Smooth muscle cell (in vitro differentiated cells): ENCODE data around the gene F13A1. TPM values are rescaled to one million over a fixed set of nuclear protein-coding genes. Genes with fewer than 3 reads are reported as not detected.

ENCODE experiments used
- DNase-seq: peaks from one replicate; lab custom pipeline; 2025; ENCODE audit not compliant: unreplicated experiment; lab: John Stamatoyannopoulos, UW
- H2AFZ ChIP-seq: fragments of 200-600 bp; sonication (generic); 2 replicates; pipeline ENCODE4 v1.6.0; 2016; ENCODE audit warnings: antibody characterized with exemption, low read depth, mild to moderate bottlenecking
- H3F3A ChIP-seq: fragments of 200-600 bp; sonication (generic); 2 replicates; pipeline ENCODE4 v1.6.0; 2017; ENCODE audit warnings: antibody characterized with exemption, low read depth
- H3K27ac ChIP-seq: fragments of 200-600 bp; sonication (generic); 2 replicates; pipeline ENCODE4 v1.5.1; 2016; ENCODE audit warnings: low read depth, mild to moderate bottlenecking
- H3K27me3 ChIP-seq: fragments of 200-600 bp; sonication (generic); 2 replicates; pipeline ENCODE4 v1.6.1; 2016; ENCODE audit warnings: low read depth, mild to moderate bottlenecking
- H3K36me3 ChIP-seq: fragments of 200-600 bp; sonication (generic); 2 replicates; pipeline ENCODE4 v1.5.1; 2016; ENCODE audit warnings: low read depth
- H3K4me1 ChIP-seq: fragments of 200-600 bp; sonication (generic); 2 replicates; pipeline ENCODE4 v1.5.1; 2016; ENCODE audit warnings: low read depth
- H3K4me2 ChIP-seq: fragments of 200-600 bp; sonication (generic); 2 replicates; pipeline ENCODE4 v1.6.0; 2016; ENCODE audit warnings: mild to moderate bottlenecking
- H3K4me3 ChIP-seq: fragments of 200-600 bp; sonication (generic); 2 replicates; pipeline ENCODE4 v1.5.1; 2016; ENCODE audit warnings: mild to moderate bottlenecking
- H3K79me2 ChIP-seq: fragments of 200-600 bp; sonication (generic); 2 replicates; pipeline ENCODE4 v1.6.0; 2016; ENCODE audit warnings: low read depth, mild to moderate bottlenecking
- H3K9ac ChIP-seq: fragments of 200-600 bp; sonication (generic); 2 replicates; pipeline ENCODE4 v1.6.0; 2016; ENCODE audit warnings: low read depth
- H3K9me3 ChIP-seq: fragments of 200-600 bp; sonication (generic); replicated peaks from 2 replicates; pipeline ENCODE4 v1.5.1; 2016; ENCODE audit warnings: low read depth
- H4K20me1 ChIP-seq: fragments of 200-600 bp; sonication (generic); 2 replicates; pipeline ENCODE4 v1.6.0; 2016; ENCODE audit warnings: low read depth
- WGBS: methylation state at CpG from one replicate; pipeline ENCODE4 v1.1.7; 2016; ENCODE audit warnings: low lambda C conversion rate; 5-methylcytosine and 5-hydroxymethylcytosine counted together
- polyA plus RNA-seq: library from polyadenylated mRNA; unstranded; fragments of >200 nt; fragmentation: Nextera tagmentation; extraction: Ambion mirVana; gene quantifications from 2 replicates; pipeline ENCODE4 v1.2.1, GENCODE V29; 2016
- total RNA-seq: library from RNA; depleted of rRNA; stranded (reverse); fragments of >200 nt; gene quantifications from 2 replicates; pipeline ENCODE4 v1.2.3, GENCODE V29; 2014
- TF ChIP-seq, protein P1 (sequence below): fragments of 200-600 bp; sonication (generic); IDR thresholded peaks from 2 replicates; pipeline ENCODE4 v1.5.1; 2017; ENCODE audit warnings: borderline replicate concordance, mild to moderate bottlenecking, antibody characterized with exemption; ENCODE audit not compliant: insufficient read depth, poor library complexity, severe bottlenecking

The F13A1 gene
- total and polyA plus RNA-seq, 2 experiments from 2014 or later, result 0.22 TPM; not detected in 1

DNA sequence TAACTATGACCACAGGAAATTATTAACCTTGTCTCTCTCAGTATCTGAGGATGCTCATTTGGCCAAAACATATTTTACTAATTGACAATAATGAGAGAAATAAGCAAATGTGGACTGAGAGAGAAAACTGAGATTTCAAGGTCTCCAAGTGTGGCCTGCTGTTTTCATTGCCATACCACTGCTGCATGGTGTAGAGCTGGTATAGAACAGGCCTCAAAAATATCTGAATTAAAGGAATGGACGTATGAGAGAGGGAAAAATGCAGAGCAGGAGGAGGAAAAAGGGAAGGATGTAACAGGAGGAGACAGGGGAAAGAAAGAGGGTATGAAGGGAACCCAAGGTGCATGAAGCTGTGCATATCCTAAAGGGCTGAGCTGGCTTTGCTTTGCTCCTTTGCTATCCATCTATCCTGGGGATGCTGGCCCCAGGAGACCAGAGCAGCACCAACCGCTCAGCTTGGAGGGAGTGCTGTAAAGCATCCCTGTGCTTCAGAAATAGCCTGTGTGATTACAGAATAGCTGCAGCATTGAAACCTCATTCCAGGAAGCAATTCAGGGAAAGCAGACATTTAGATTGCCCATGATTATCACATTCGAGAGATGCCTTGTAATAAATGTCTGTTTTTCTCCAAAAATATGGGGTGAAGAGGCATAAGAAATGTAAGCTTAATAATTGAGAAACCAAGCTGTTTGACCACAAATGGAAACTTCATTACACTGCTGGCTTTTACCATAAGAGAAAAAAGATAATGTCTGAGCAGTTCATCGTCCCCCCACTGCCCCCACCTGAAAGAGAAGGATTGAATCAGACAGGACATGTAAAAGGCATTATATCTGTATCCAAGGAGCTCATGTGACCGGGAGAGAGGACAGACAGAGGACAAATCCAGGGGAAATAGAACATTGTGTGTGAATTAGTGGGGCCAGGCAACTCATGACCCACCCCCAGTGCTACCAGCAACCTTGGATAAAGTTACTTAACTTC, 80.6 kb downstream of the F13A1 start:
- Histone ChIP-seq H3K4me3 (no peak overlapping the region), H3K4me2 (no peak overlapping the region), H3K27me3 (peaks cover 18% of the 10 kb centered on the region), H3K27ac (no peak overlapping the region), H3F3A (no peaks in the 10 kb centered on the region), H4K20me1 (no peaks in the 10 kb centered on the region), H3K36me3 (no peaks in the 10 kb centered on the region), H2AFZ (no peak overlapping the region), H3K9ac (no peak overlapping the region), H3K4me1 (no peaks in the 10 kb centered on the region), H3K9me3 (no peaks in the 10 kb centered on the region), H3K79me2 (no peaks in the 10 kb centered on the region)
- TF ChIP-seq, protein P1, sequence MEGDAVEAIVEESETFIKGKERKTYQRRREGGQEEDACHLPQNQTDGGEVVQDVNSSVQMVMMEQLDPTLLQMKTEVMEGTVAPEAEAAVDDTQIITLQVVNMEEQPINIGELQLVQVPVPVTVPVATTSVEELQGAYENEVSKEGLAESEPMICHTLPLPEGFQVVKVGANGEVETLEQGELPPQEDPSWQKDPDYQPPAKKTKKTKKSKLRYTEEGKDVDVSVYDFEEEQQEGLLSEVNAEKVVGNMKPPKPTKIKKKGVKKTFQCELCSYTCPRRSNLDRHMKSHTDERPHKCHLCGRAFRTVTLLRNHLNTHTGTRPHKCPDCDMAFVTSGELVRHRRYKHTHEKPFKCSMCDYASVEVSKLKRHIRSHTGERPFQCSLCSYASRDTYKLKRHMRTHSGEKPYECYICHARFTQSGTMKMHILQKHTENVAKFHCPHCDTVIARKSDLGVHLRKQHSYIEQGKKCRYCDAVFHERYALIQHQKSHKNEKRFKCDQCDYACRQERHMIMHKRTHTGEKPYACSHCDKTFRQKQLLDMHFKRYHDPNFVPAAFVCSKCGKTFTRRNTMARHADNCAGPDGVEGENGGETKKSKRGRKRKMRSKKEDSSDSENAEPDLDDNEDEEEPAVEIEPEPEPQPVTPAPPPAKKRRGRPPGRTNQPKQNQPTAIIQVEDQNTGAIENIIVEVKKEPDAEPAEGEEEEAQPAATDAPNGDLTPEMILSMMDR, result no peak
- WGBS, result 65% methylated on average over 5 of the region's 5 CpGs
- no peak for DNase-seq

DNA sequence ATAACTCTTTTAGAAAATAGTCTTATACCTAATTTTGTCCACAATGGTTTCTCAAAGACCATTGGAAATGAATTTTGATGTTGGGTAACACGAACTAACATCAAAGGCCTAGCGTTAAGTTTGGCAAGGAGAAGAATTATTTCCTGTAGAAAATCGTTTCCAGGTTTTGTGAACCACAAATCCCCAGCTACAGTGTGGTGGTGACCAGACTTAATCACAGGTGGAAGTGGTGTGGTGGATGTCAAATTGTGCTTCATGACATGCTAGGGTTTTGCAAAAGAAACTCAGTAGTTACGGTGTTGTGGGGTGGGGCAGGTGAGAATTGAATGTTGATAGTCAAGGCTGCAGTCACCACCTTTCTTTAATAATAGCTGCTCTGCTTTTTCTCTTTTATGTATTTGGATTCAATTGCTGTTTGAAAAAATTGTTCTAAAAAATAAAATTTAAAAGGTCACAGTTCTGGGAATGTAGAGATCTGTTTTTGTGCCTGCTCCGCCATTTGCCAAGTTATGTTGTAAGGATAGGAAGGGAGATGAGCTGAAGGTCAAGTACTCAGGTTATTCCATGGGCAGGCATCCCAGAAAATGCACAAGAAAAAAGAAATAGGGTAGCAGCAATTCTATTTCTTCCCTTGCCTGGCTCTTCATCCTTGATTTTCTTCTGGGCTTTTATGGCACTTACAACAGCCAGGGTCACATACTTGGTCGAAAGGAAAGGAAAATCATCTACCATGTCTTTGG, 83.6 kb downstream of the F13A1 start:
- Histone ChIP-seq H3K4me3 (no peak overlapping the region), H3K27me3 (peaks cover 21% of the 10 kb centered on the region), H3K79me2 (no peaks in the 10 kb centered on the region), H3K4me2 (no peak overlapping the region), H3K36me3 (no peaks in the 10 kb centered on the region), H3F3A (no peaks in the 10 kb centered on the region), H3K4me1 (no peaks in the 10 kb centered on the region), H4K20me1 (no peaks in the 10 kb centered on the region), H3K9me3 (no peaks in the 10 kb centered on the region), H3K9ac (no peak overlapping the region), H2AFZ (no peak overlapping the region), H3K27ac (no peak overlapping the region)
- 81% methylated on average over 6 of the region's 6 CpGs for WGBS
- TF ChIP-seq, protein P1, result no peak
- no peak for DNase-seq

DNA sequence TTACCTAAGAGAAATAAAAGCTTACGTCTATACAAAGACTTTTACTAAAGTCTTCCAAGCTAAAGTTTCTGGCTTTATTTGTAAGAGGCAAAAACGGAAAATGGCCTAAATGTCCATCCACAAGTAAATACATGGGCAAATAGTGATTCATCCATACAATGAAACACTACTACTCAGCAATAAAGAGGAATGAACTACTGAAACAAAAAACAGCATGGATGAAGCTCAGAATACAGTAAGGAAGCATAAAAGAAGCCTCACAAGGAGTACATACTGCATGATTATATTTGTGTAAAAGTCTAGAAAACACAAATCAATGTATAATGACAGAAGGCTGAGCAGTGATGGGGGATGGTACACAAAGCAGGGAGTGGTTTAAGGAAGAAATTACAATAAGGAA, 84.7 kb downstream of the F13A1 start:
- no peak overlapping the region for H3K27ac ChIP-seq
- no peak overlapping the region for H3K9ac ChIP-seq
- H3K79me2 ChIP-seq, result no peaks in the 10 kb centered on the region
- no peak overlapping the region for H3K4me3 ChIP-seq
- no peak overlapping the region for H2AFZ ChIP-seq
- 74% methylated on average over 2 of the region's 2 CpGs for WGBS
- H3K27me3 ChIP-seq, result peaks cover 13% of the 10 kb centered on the region
- no peaks in the 10 kb centered on the region for H3K9me3 ChIP-seq
- H3K4me1 ChIP-seq, result no peaks in the 10 kb centered on the region
- DNase-seq, result no peak
- H3K36me3 ChIP-seq, result no peaks in the 10 kb centered on the region
- no peak overlapping the region for H3K4me2 ChIP-seq
- TF ChIP-seq, protein P1, result no peak
- no peaks in the 10 kb centered on the region for H3F3A ChIP-seq
- H4K20me1 ChIP-seq, result no peaks in the 10 kb centered on the region
